ENCODE data around the gene DNAJA3. TPM values are rescaled to one million over a fixed set of nuclear protein-coding genes. Genes with fewer than 3 reads are reported as not detected.

DNAJA3 gene
- total and polyA plus RNA-seq, 10 of the 15 experiments (the other 5 are each of a cell fraction or from before 2014, with no cell fraction given), result 8.4 to 141 (median 60.8) TPM

DNA sequence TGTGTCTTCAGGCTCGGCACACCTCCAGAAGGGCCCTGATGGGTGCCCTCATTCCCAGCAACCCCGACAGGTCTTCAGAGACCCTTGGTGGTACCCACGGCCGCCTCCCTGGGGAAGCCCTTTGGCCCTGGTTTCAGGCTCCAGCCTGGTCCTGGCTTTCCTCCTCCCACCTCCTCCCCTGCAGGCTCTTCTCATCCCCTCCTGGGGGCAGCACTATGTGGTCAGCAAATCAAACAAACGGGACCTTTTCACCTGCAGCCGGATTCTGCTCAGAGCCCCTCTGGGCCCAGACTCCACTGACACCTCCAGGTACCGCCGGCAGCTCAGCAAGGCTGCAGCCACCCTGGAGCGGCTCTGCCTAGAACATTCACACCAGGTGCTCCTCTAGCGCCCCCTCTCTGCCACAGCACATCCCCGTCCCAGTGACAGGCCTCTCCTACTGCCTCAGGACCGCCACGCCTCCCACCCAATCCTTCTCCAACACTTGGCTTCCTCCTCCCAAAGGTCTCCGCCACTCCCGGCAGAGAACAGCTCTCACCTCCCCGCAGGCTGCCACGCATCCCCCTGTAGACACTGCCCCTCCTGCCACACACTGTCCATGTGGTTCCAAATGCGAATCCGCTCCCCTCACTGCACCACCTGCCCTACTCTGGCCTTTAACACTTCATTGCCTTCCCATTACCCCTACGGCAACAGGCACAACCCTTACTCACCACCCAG lies 21.3 kb upstream of the DNAJA3 start:
- no peak overlapping the region for H3K27ac ChIP-seq (ENCODE audit: control insufficient read depth, insufficient read depth)
- ChIA-PET RAD21 (ENCODE audit: unreplicated experiment) (interaction anchor here (2.1 to 2.7 kb wide), 3 partner anchors 10 to 115 kb away, joined by 9 to 11 read pairs (median 11); no protein-coding TSS in a partner anchor), CTCF (interaction anchor here (0.5 to 3.9 kb wide), 14 partner anchors 9 to 150 kb away, joined by 3 to 30 read pairs (median 8); partner anchors contain the start of genes CORO7 and PAM16), SMC1A (ENCODE audit: uncharacterized antibody, unreplicated experiment) (interaction anchor here (1.2 to 2.3 kb wide), 2 partner anchors 46 to 95 kb away, joined by 3 to 11 read pairs; no protein-coding TSS in a partner anchor), POLR2A (no interaction called here)
- intact Hi-C loops (cut with micrococcal nuclease; ENCODE audit: unreplicated experiment), result loop anchor here (5.0 kb wide), 1 partner anchor 97 kb away; no protein-coding TSS in a partner anchor
- in situ Hi-C loops (cut with MboI), result no loop called here
- BruUV-seq (replicated peaks), result TSS peak; percentile 30
- H3K4me3 ChIP-seq, result no peak overlapping the region
- no peak overlapping the region for H2AFZ ChIP-seq (ENCODE audit: control insufficient read depth, low read depth, low read length)
- no peak for FAIRE-seq
- H3K4me2 ChIP-seq (ENCODE audit: control insufficient read depth, insufficient read depth), result no peak overlapping the region
- H3K36me3 ChIP-seq (ENCODE audit: control insufficient read depth in 2 of 2, insufficient read depth in 2 of 2, low read length in 1 of 2), result peaks cover 24 to 33% of the 10 kb centered on the region in 2 experiments; a peak in 3 of 4 replicates
- DNase-seq (ENCODE audit: low read depth, low spot score), result no peak
- 78% methylated on average over 20 of the region's 20 CpGs for WGBS (ENCODE audit: insufficient coverage, insufficient replicate concordance, low lambda C conversion rate, missing lambda C conversion rate)
- no peaks in the 10 kb centered on the region for H3K9me3 ChIP-seq (replicated peaks; ENCODE audit: control insufficient read depth, insufficient read depth, low read length)
- no peaks in the 10 kb centered on the region for H3K79me2 ChIP-seq (ENCODE audit: control insufficient read depth, insufficient read depth, low read length)
- no peaks in the 10 kb centered on the region for H4K20me1 ChIP-seq (ENCODE audit: control insufficient read depth, insufficient read depth)
- H3K9ac ChIP-seq (ENCODE audit: control insufficient read depth, insufficient read depth, low read length), result no peak overlapping the region
- no peaks in the 10 kb centered on the region for H3K27me3 ChIP-seq (replicated peaks in 1 of 2; ENCODE audit: control insufficient read depth in 2 of 2, insufficient read depth in 2 of 2, low read length in 1 of 2)
- peak; percentile 54 for ATAC-seq
- no peaks in the 10 kb centered on the region for H3K4me1 ChIP-seq (ENCODE audit: control insufficient read depth, insufficient read depth, low read length)
- TF ChIP-seq, protein P1, sequence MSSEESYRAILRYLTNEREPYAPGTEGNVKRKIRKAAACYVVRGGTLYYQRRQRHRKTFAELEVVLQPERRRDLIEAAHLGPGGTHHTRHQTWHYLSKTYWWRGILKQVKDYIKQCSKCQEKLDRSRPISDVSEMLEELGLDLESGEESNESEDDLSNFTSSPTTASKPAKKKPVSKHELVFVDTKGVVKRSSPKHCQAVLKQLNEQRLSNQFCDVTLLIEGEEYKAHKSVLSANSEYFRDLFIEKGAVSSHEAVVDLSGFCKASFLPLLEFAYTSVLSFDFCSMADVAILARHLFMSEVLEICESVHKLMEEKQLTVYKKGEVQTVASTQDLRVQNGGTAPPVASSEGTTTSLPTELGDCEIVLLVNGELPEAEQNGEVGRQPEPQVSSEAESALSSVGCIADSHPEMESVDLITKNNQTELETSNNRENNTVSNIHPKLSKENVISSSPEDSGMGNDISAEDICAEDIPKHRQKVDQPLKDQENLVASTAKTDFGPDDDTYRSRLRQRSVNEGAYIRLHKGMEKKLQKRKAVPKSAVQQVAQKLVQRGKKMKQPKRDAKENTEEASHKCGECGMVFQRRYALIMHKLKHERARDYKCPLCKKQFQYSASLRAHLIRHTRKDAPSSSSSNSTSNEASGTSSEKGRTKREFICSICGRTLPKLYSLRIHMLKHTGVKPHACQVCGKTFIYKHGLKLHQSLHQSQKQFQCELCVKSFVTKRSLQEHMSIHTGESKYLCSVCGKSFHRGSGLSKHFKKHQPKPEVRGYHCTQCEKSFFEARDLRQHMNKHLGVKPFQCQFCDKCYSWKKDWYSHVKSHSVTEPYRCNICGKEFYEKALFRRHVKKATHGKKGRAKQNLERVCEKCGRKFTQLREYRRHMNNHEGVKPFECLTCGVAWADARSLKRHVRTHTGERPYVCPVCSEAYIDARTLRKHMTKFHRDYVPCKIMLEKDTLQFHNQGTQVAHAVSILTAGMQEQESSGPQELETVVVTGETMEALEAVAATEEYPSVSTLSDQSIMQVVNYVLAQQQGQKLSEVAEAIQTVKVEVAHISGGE (CRISPR knock-in tag; IDR thresholded peaks at IDR 0.05), result no peak
- TF ChIP-seq, protein P2, sequence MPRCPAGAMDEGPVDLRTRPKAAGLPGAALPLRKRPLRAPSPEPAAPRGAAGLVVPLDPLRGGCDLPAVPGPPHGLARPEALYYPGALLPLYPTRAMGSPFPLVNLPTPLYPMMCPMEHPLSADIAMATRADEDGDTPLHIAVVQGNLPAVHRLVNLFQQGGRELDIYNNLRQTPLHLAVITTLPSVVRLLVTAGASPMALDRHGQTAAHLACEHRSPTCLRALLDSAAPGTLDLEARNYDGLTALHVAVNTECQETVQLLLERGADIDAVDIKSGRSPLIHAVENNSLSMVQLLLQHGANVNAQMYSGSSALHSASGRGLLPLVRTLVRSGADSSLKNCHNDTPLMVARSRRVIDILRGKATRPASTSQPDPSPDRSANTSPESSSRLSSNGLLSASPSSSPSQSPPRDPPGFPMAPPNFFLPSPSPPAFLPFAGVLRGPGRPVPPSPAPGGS (IDR thresholded peaks at IDR 0.05; ENCODE audit: borderline replicate concordance, insufficient read depth, low read depth, low read length, poor library complexity, severe bottlenecking), result no peak
- TF ChIP-seq GABPA (IDR thresholded peaks at IDR 0.05; ENCODE audit: low read depth) (no peak), POLR2AphosphoS2 (IDR thresholded peaks at IDR 0.05; ENCODE audit: low read depth, low read length) (no peak), NFXL1 (IDR thresholded peaks at IDR 0.05; ENCODE audit: borderline replicate concordance) (no peak), SMAD1 (IDR thresholded peaks at IDR 0.05; ENCODE audit: low read depth, partially characterized antibody) (no peak), RAD51 (IDR thresholded peaks at IDR 0.05) (no peak), KAT2A (conservative IDR thresholded peaks at IDR 0.05; ENCODE audit: control insufficient read depth, low read depth, low read length) (no peak), GATAD2B (conservative IDR thresholded peaks at IDR 0.05; ENCODE audit: low read depth) (no peak)
- TF ChIP-seq, protein P3, sequence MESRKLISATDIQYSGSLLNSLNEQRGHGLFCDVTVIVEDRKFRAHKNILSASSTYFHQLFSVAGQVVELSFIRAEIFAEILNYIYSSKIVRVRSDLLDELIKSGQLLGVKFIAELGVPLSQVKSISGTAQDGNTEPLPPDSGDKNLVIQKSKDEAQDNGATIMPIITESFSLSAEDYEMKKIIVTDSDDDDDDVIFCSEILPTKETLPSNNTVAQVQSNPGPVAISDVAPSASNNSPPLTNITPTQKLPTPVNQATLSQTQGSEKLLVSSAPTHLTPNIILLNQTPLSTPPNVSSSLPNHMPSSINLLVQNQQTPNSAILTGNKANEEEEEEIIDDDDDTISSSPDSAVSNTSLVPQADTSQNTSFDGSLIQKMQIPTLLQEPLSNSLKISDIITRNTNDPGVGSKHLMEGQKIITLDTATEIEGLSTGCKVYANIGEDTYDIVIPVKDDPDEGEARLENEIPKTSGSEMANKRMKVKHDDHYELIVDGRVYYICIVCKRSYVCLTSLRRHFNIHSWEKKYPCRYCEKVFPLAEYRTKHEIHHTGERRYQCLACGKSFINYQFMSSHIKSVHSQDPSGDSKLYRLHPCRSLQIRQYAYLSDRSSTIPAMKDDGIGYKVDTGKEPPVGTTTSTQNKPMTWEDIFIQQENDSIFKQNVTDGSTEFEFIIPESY (IDR thresholded peaks at IDR 0.05), result no peak
- TF ChIP-seq, protein P4, sequence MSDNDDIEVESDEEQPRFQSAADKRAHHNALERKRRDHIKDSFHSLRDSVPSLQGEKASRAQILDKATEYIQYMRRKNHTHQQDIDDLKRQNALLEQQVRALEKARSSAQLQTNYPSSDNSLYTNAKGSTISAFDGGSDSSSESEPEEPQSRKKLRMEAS (IDR thresholded peaks at IDR 0.05; ENCODE audit: low read depth, low read length), result no peak
- TF ChIP-seq, protein P5, sequence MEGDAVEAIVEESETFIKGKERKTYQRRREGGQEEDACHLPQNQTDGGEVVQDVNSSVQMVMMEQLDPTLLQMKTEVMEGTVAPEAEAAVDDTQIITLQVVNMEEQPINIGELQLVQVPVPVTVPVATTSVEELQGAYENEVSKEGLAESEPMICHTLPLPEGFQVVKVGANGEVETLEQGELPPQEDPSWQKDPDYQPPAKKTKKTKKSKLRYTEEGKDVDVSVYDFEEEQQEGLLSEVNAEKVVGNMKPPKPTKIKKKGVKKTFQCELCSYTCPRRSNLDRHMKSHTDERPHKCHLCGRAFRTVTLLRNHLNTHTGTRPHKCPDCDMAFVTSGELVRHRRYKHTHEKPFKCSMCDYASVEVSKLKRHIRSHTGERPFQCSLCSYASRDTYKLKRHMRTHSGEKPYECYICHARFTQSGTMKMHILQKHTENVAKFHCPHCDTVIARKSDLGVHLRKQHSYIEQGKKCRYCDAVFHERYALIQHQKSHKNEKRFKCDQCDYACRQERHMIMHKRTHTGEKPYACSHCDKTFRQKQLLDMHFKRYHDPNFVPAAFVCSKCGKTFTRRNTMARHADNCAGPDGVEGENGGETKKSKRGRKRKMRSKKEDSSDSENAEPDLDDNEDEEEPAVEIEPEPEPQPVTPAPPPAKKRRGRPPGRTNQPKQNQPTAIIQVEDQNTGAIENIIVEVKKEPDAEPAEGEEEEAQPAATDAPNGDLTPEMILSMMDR (IDR thresholded peaks at IDR 0.05 in 2 of 3, conservative IDR thresholded peaks at IDR 0.05 in 1 of 3; ENCODE audit: control insufficient read depth in 2 of 3, extremely low read depth in 1 of 3, insufficient read depth in 1 of 3, low read depth in 3 of 3, low read length in 3 of 3), result peak; percentile 26 to 64 (median 55); a peak in 5 of 6 replicates

All from GM12878 (cell line).